GM21786 (cell line): ENCODE results near the gene VSIR.
A peak's percentile ranks its signal among the peaks of the same experiment; 100 is the strongest.

Experiments
- ATAC-seq: cut with Tn5 transposase; IDR thresholded peaks from one replicate; pipeline ENCODE4 v1.9.1; 2021; ENCODE audit not compliant: unreplicated experiment

The VSIR gene

GRCh38 chr10:71783917-71784678 is 10.8 kb upstream of the VSIR start:
- no peak for ATAC-seq

- no peak for ATAC-seq
Observed at GRCh38 chr10:71782917-71783490, 9.7 kb upstream of the VSIR start.

GRCh38 chr10:71782221-71782916 is 9.0 kb upstream of the VSIR start:
- ATAC-seq: no peak

GRCh38 chr10:71780719-71781118 is 7.4 kb upstream of the VSIR start:
- ATAC-seq: no peak

- no peak for ATAC-seq
Observed at GRCh38 chr10:71780156-71780555, 6.8 kb upstream of the VSIR start.

GRCh38 chr10:71779641-71780040 is 6.3 kb upstream of the VSIR start:
- ATAC-seq: no peak

- ATAC-seq: no peak
Observed at GRCh38 chr10:71778071-71778825, 4.9 kb upstream of the VSIR start.

- ATAC-seq: no peak
Observed at GRCh38 chr10:71777213-71777985, 4.1 kb upstream of the VSIR start.

- ATAC-seq: no peak
Observed at GRCh38 chr10:71776481-71776925, 3.2 kb upstream of the VSIR start.

GRCh38 chr10:71774916-71775702 is 1.8 kb upstream of the VSIR start:
- ATAC-seq: no peak

GRCh38 chr10:71772832-71773220 is 494 bp downstream of the VSIR start:
- no peak for ATAC-seq

- ATAC-seq: no peak
Observed at GRCh38 chr10:71771821-71772617, 1.3 kb downstream of the VSIR start.

GRCh38 chr10:71771204-71771603 is 2.1 kb downstream of the VSIR start:
- ATAC-seq: no peak

GRCh38 chr10:71770789-71771188 is 2.5 kb downstream of the VSIR start:
- no peak for ATAC-seq

- no peak for ATAC-seq
Observed at GRCh38 chr10:71770255-71770654, 3.1 kb downstream of the VSIR start.

GRCh38 chr10:71769279-71769823 is 4.0 kb downstream of the VSIR start:
- peak; percentile 20 for ATAC-seq

GRCh38 chr10:71767420-71768035 is 5.8 kb downstream of the VSIR start:
- no peak for ATAC-seq

GRCh38 chr10:71766717-71767419 is 6.5 kb downstream of the VSIR start:
- no peak for ATAC-seq
